Ectodermal cell (in vitro differentiated cells): ENCODE results near the gene TRAK1.

Source experiments
- H3K27ac ChIP-seq: 2 replicates; pipeline ENCODE4 v1.7.0; 2013; ENCODE audit warnings: mild to moderate bottlenecking, low read depth, low read length; ENCODE audit not compliant: insufficient read depth, poor library complexity, severe bottlenecking
- H3K27me3 ChIP-seq: 2 replicates; pipeline ENCODE4 v1.7.0; 2013; ENCODE audit warnings: mild to moderate bottlenecking, low read length; ENCODE audit not compliant: insufficient read depth, control insufficient read depth, poor library complexity, severe bottlenecking
- H3K36me3 ChIP-seq: one replicate; pipeline ENCODE4 v1.7.0; 2013; ENCODE audit warnings: low read length; ENCODE audit not compliant: control insufficient read depth, insufficient read depth
- H3K4me1 ChIP-seq: one replicate; pipeline ENCODE4 v1.7.0; 2013; ENCODE audit warnings: low read length; ENCODE audit not compliant: control insufficient read depth, insufficient read depth
- H3K4me3 ChIP-seq: 2 replicates; pipeline ENCODE4 v1.7.0; 2013; ENCODE audit warnings: low read depth, low read length, control low read depth; ENCODE audit not compliant: insufficient read depth
- H3K9me3 ChIP-seq: 2 replicates; pipeline ENCODE4 v1.7.0; 2013; ENCODE audit warnings: mild to moderate bottlenecking, low read length, moderate library complexity; ENCODE audit not compliant: control insufficient read depth
- WGBS, 2 experiments: methylation state at CpG; one replicate each; pipeline ENCODE4 v1.1.7; 2013; ENCODE audit warnings: missing lambda C conversion rate in 2 of 2; 5-methylcytosine and 5-hydroxymethylcytosine counted together

Gene TRAK1

DNA sequence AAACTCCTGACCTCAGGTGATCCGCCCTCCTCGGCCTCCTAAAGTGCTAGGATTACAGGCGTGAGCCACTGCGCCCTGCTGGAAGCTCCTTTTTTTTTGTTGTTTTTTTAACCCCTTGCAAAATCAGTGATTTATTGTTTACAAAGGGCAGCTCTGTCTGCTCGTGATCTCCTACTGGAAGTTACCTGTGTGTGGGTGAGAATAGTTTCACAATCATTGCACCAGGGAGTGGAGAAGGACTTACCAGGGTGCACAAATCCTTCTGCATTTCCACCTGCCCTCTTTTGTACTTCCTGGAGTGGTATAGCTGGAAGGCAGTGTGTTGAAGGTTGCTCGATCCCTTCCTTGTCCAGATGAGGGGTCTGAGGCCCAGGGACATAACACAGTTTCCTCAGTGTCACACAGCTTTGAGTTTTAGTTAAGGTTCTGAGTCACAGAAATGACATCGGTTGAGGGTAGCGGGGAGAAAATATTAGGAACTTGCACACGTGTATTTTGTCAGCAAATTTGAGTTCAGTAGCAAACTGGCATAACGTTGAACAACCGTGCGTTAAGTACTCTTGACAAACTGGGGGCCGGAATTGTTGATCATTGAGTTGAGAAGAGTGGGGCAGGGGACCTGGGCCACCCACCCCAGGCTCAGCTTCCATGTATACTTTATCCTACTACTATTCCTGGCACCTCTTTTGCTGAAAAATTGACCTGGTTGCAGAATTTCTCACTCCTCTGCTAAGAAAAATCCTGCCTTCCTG lies 11.3 kb upstream of the TRAK1 start:
- Histone ChIP-seq H3K27me3 (no peaks in the 10 kb centered on the region), H3K4me1 (peaks cover 29% of the 10 kb centered on the region), H3K27ac (peak overlapping the region; percentile 22), H3K36me3 (no peaks in the 10 kb centered on the region), H3K4me3 (no peak overlapping the region), H3K9me3 (no peaks in the 10 kb centered on the region)
- WGBS, 2 experiments: 86 to 89% methylated on average over 13 of the region's 13 CpGs

DNA sequence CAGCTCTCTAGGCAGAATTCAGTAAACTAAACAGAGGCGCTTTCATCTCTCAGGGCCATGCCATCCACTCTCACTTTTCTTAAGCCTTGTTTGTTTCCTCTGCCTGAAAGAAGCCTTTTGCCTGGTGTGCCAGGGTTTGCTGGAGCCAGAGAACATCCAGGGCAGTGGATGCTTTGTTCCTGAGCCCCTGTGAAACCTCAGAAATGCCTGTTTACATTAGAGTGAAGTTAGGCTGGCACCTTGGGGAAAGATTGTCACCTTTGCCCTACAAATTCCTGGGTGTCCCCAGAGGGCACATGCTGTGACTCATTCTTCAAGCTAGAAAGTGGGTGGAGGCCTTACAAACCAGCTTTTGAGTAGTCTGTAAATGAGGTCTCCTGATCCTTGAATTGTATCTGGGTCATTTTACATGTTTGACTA lies 10.7 kb upstream of the TRAK1 start:
- Histone ChIP-seq H3K27ac (peak overlapping the region; percentile 22), H3K4me1 (peaks cover 29% of the 10 kb centered on the region), H3K27me3 (no peaks in the 10 kb centered on the region), H3K36me3 (no peaks in the 10 kb centered on the region), H3K4me3 (no peak overlapping the region), H3K9me3 (no peaks in the 10 kb centered on the region)
- WGBS, 2 experiments: 71 to 77% methylated on average over 1 of the region's 1 CpG

DNA sequence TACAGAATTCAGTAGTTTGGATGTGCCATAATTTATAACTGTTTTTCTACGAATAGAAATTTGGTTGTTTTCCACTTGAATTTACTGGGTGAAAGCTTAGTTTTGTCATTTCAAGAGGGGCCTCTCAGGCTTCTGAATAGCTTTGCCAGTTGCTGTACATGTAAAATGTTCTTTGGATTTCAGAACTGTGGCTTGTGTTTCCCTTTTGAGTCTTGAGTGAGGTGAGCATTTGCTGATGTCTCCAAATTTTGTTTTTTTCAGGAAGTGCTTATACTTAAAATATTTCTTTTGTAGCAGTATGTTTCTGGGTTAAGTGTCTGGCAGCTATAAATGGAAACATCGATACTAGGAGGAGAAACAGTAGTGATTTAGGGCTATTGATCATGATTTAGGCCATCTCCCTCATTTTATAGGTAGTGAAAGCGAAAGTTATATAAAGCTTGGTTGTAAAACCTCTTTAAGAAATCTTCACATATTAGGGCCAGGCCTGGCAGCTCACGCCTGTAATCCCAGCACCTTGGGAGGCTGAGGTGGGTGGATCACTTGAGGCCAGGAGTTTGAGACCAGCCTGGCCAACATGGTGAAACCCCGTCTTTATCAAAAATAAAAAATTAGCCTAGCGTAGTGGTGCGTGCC lies 9.2 kb upstream of the TRAK1 start:
- no peaks in the 10 kb centered on the region for H3K36me3 ChIP-seq
- H3K9me3 ChIP-seq: no peaks in the 10 kb centered on the region
- peaks cover 29% of the 10 kb centered on the region for H3K4me1 ChIP-seq
- no peaks in the 10 kb centered on the region for H3K27me3 ChIP-seq
- no peak overlapping the region for H3K27ac ChIP-seq
- WGBS, 2 experiments: 94 to 95% methylated on average over 6 to 7 of the region's 7 CpGs
- no peak overlapping the region for H3K4me3 ChIP-seq

DNA sequence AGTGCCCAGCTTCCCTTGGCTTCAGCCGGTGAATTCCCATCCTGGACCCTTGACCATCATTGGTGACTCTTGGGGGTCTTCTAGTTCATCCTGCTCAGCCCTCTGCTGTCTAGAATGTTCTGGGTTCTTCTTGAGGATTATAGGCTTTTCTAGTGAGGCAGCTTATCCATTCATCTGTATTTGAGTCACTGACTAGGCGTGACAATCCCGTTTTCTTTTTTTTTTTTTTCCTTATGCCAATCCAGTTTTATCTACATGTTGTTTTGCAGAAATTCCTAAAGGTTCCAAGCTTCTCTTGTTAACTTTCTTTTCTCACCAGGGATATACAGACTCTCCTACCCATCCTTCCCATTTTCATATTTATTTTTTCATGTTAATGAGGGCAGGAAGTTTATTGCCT lies 6.6 kb upstream of the TRAK1 start:
- Histone ChIP-seq H3K36me3 (peaks cover 6% of the 10 kb centered on the region), H3K27me3 (no peaks in the 10 kb centered on the region)
- 94 to 96% methylated on average over 3 of the region's 3 CpGs for WGBS, 2 experiments

DNA sequence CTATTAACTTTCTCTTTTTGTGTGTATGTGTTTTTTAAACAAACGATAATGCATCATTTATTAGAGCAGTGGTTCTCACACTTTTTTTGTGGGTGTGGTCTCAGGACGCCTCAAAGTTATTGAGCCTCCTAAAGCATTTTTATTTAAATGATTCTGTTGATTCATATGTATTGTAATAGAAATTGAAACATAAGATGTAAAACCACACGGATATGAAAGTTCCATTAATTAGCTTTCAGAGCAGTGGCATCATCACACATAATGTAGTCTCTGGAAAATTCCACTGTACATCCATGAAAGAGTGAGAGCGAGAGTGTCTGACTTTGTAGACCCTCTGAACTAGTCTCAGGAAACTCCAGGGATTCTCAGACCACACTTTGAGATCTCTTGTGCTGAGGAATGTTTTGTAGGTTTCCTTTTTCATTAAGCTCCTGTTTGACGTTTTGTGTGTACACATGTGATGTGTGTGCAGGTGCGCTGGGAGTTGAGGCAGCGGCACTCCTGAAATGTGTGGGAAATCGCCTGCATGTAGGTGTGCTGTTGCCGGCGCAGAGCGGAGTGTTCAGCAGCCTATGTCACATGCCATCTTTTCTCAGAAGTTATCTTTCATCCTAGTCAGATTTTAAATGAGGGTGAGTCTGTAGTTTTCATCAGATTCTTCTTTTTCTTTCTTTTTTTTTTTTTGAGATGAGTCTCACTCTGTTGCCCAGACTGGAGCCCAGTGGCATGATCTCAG lies 5.3 kb upstream of the TRAK1 start:
- H3K36me3 ChIP-seq: peaks cover 6% of the 10 kb centered on the region
- no peaks in the 10 kb centered on the region for H3K27me3 ChIP-seq
- no peak overlapping the region for H3K4me3 ChIP-seq
- H3K4me1 ChIP-seq: peaks cover 17% of the 10 kb centered on the region
- H3K27ac ChIP-seq: no peak overlapping the region
- 92 to 94% methylated on average over 10 to 11 of the region's 11 CpGs for WGBS, 2 experiments
- no peaks in the 10 kb centered on the region for H3K9me3 ChIP-seq

More for the DNA sequence above, 6.6 kb upstream of the TRAK1 start:
- Histone ChIP-seq H3K27ac (no peak overlapping the region), H3K9me3 (no peaks in the 10 kb centered on the region), H3K4me3 (no peak overlapping the region), H3K4me1 (peaks cover 25% of the 10 kb centered on the region)

DNA sequence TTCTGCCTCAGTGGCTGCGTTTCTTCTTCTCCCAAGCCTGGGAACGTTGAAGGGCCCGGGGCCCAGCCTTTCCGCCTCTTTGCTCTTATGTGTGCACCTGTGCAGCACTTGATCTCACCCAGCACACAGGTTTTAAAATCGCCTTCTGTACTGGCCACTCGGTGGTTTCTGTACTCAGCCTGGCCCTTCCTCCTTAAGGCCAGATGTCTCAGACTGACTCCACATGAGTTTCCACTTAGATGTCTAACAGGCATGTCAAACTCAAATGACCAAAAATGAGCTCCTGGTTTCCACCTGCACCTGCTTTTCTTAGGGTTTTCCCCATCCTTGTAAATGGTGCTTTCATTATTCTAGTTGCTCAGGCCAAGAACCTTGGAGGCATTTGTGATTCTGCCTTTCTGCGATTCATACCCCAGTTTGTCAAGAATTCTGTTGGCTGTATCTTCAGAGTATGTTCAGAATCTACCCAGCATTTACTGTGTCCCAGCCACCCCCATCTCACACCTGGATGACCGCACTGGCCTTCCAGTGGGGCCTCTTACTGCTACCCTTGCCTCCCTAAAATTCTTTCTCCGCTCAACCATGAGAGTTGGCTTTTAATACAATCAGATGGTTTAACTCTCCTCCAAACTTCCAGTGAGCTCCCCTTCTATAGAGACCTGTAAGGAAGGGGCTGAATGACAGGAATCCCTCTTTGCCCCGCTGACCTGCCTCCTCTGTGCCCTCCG lies 2.2 kb upstream of the TRAK1 start:
- Histone ChIP-seq H3K27ac (no peak overlapping the region), H3K4me3 (no peak overlapping the region), H3K36me3 (peaks cover 6% of the 10 kb centered on the region), H3K9me3 (no peaks in the 10 kb centered on the region), H3K27me3 (no peaks in the 10 kb centered on the region), H3K4me1 (peaks cover 5% of the 10 kb centered on the region)
- 93 to 95% methylated on average over 11 of the region's 11 CpGs for WGBS, 2 experiments

DNA sequence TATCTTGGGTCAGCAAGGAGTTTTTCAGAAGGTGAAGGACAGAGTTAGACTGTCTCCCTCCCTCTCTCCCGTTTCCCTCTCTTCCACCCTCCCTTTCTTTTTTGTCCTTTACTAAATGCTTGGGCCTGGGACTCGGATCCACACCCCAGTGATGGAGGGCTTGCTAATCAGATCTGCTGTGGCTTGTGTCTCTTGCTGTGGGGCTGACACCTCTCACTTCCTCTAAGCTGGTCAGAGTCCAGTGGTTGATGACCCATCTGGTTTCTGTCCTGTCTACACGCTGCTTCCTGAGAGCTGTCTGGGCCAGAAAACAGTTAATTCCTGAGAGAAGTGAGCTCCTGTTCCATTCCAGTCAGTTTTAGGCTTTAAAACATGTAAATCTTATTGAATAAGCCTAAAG lies 849 bp downstream of the TRAK1 start:
- H3K4me3 ChIP-seq: no peak overlapping the region
- no peaks in the 10 kb centered on the region for H3K27me3 ChIP-seq
- H3K4me1 ChIP-seq: peaks cover 5% of the 10 kb centered on the region
- 92 to 95% methylated on average over 3 of the region's 3 CpGs for WGBS, 2 experiments
- peaks cover 6% of the 10 kb centered on the region for H3K36me3 ChIP-seq
- H3K9me3 ChIP-seq: no peaks in the 10 kb centered on the region
- H3K27ac ChIP-seq: no peak overlapping the region

DNA sequence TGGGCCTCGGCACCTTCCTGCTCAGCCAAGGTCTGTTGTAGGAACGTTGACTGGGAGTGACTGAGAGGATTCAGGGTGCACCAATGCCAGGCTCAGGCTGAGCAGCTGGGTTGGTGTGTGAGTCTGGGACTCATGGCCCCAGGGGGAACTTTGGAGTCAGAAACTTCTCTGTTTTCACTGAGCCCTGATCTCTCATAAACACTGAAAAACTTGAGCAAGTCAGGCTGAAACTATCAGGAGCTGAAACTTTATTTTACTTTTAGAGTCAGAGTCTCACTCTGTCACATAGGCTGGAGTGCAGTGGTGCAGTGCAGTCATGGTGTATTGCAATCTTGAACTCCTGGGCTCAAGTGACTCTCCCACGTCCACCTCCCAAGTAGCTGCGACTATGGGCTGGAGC lies 3.0 kb downstream of the TRAK1 start:
- peaks cover 7% of the 10 kb centered on the region for H3K4me1 ChIP-seq
- H3K36me3 ChIP-seq: peaks cover 3% of the 10 kb centered on the region
- 86 to 89% methylated on average over 4 of the region's 4 CpGs for WGBS, 2 experiments
- H3K27ac ChIP-seq: no peak overlapping the region
- no peaks in the 10 kb centered on the region for H3K27me3 ChIP-seq
- no peak overlapping the region for H3K4me3 ChIP-seq
- no peaks in the 10 kb centered on the region for H3K9me3 ChIP-seq

DNA sequence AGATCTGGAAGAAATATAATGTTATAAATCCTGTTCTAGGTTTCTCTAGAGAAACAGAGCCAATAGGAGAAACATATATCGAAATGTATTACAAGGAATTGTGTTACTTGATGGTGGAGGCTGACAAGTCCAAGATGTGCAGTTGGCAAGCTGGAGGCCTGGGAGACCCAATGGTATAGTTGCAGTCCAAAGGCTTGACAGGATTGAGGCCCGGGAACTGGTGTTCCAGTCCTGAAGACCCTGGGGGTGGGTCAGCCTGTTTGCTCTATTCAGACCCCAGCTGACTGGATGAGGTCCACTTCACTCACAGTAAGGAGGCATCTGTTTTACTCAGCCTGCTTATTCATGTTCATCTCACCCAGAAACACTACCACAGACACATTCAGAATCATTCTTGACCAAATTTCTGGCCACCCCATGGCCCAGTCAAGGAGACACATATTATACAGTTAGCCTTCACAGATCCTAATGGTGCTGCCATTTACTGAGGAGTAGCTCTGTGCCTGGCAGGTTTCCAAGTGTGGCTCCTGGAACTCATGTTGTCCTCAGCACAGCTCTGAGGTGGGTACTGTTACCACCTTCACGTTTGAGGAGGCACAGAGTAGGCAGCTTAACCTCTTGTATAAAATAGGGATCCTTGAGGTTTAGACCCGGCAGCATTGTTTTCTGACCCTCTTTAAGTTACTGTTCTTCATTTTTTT lies 3.7 kb downstream of the TRAK1 start:
- Histone ChIP-seq H3K27ac (no peak overlapping the region), H3K27me3 (no peaks in the 10 kb centered on the region), H3K4me3 (no peak overlapping the region), H3K9me3 (no peaks in the 10 kb centered on the region), H3K4me1 (peaks cover 12% of the 10 kb centered on the region), H3K36me3 (no peaks in the 10 kb centered on the region)
- 91 to 92% methylated on average over 4 of the region's 4 CpGs for WGBS, 2 experiments
